AG10803 (cell line): ENCODE data around the gene RBM5.

Experiments
- DNase-seq: peaks from one replicate; pipeline ENCODE4 v3.0.0; 2010; ENCODE audit warnings: low read depth
- H3K4me3 ChIP-seq: 2 replicates; pipeline ENCODE4 v1.5.1; 2011; ENCODE audit warnings: mild to moderate bottlenecking, low read length, control low read depth
- CTCF ChIP-seq: conservative IDR thresholded peaks from 2 replicates; pipeline ENCODE4 v1.5.1; 2011; ENCODE audit warnings: mild to moderate bottlenecking, low read length, control low read depth, inconsistent platforms

RBM5 gene

GRCh38 chr3:50133283-50133615 lies 44.5 kb downstream of the RBM5 start:
- TF ChIP-seq CTCF: no peak
- H3K4me3 ChIP-seq: no peak overlapping the region
- DNase-seq: no peak

GRCh38 chr3:50134367-50134766 lies 45.6 kb downstream of the RBM5 start:
- TF ChIP-seq CTCF: no peak
- DNase-seq: no peak
- no peak overlapping the region for H3K4me3 ChIP-seq

- no peak for TF ChIP-seq CTCF
- H3K4me3 ChIP-seq: no peak overlapping the region
Measured at GRCh38 chr3:50135964-50136363, 47.2 kb downstream of the RBM5 start.

GRCh38 chr3:50136714-50137405 lies 48.1 kb downstream of the RBM5 start:
- no peak for TF ChIP-seq CTCF
- no peak for DNase-seq
- H3K4me3 ChIP-seq: no peak overlapping the region

More at GRCh38 chr3:50135964-50136363, 47.2 kb downstream of the RBM5 start:
- DNase-seq: no peak

GRCh38 chr3:50137531-50137930 lies 48.8 kb downstream of the RBM5 start:
- DNase-seq: no peak
- no peak overlapping the region for H3K4me3 ChIP-seq
- no peak for TF ChIP-seq CTCF

GRCh38 chr3:50138266-50139200 lies 49.8 kb downstream of the RBM5 start:
- no peak overlapping the region for H3K4me3 ChIP-seq
- TF ChIP-seq CTCF: no peak
- DNase-seq: no peak

- no peak for DNase-seq
- no peak for TF ChIP-seq CTCF
- H3K4me3 ChIP-seq: no peak overlapping the region
Measured at GRCh38 chr3:50139308-50139707, 50.6 kb downstream of the RBM5 start.
